ENCODE measurements around the gene NEK10.

- TF ChIP-seq ZNF76 (CRISPR knock-in tag; IDR thresholded peaks at IDR 0.05; ENCODE audit: borderline replicate concordance) (no peak), PRDM10 (IDR thresholded peaks at IDR 0.05; ENCODE audit: partially characterized antibody) (no peak), NR2C2 (CRISPR knock-in tag; IDR thresholded peaks at IDR 0.05) (no peak), NR2C2 (tag; IDR thresholded peaks at IDR 0.05) (no peak), POLR2AphosphoS5 (IDR thresholded peaks at IDR 0.05; ENCODE audit: control insufficient read depth, insufficient read depth, low read depth, low read length) (no peak)
Observed at GRCh38 chr3:27078246-27078913, 290.8 kb downstream of the NEK10 start.
